ENCODE results near the gene HLA-DRA. TPM values are rescaled to one million over a fixed set of nuclear protein-coding genes. Genes with fewer than 3 reads are reported as not detected.

HLA-DRA gene
- polyA plus RNA-seq, 1 donor from 2014 or later, result not detected

GRCh38 chr6:32484614-32484998, 44.9 kb downstream of the HLA-DRA start:
- no peaks in the 10 kb centered on the region for H3F3A ChIP-seq (ENCODE audit: insufficient read depth, low read length, poor library complexity, severe bottlenecking)
- H3K79me2 ChIP-seq (replicated peaks; ENCODE audit: insufficient read depth, low read length), result no peaks in the 10 kb centered on the region
- no peak overlapping the region for H2AFZ ChIP-seq (ENCODE audit: low read depth, low read length)
- no peak overlapping the region for H3K4me3 ChIP-seq (ENCODE audit: low read length)
- no peaks in the 10 kb centered on the region for H3K27me3 ChIP-seq (ENCODE audit: insufficient read depth, low read depth, low read length)
- no peak for TF ChIP-seq CTCF (IDR thresholded peaks at IDR 0.05; ENCODE audit: poor library complexity, severe bottlenecking)
- TF ChIP-seq POLR2AphosphoS5 (IDR thresholded peaks at IDR 0.05), result no peak
- no peak for TF ChIP-seq SMC3 (conservative IDR thresholded peaks at IDR 0.05; ENCODE audit: poor library complexity)
- TF ChIP-seq, protein P1, sequence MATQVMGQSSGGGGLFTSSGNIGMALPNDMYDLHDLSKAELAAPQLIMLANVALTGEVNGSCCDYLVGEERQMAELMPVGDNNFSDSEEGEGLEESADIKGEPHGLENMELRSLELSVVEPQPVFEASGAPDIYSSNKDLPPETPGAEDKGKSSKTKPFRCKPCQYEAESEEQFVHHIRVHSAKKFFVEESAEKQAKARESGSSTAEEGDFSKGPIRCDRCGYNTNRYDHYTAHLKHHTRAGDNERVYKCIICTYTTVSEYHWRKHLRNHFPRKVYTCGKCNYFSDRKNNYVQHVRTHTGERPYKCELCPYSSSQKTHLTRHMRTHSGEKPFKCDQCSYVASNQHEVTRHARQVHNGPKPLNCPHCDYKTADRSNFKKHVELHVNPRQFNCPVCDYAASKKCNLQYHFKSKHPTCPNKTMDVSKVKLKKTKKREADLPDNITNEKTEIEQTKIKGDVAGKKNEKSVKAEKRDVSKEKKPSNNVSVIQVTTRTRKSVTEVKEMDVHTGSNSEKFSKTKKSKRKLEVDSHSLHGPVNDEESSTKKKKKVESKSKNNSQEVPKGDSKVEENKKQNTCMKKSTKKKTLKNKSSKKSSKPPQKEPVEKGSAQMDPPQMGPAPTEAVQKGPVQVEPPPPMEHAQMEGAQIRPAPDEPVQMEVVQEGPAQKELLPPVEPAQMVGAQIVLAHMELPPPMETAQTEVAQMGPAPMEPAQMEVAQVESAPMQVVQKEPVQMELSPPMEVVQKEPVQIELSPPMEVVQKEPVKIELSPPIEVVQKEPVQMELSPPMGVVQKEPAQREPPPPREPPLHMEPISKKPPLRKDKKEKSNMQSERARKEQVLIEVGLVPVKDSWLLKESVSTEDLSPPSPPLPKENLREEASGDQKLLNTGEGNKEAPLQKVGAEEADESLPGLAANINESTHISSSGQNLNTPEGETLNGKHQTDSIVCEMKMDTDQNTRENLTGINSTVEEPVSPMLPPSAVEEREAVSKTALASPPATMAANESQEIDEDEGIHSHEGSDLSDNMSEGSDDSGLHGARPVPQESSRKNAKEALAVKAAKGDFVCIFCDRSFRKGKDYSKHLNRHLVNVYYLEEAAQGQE (IDR thresholded peaks at IDR 0.05; ENCODE audit: borderline replicate concordance), result no peak
- no peak for TF ChIP-seq TAF1 (IDR thresholded peaks at IDR 0.05; ENCODE audit: low read depth)
- TF ChIP-seq EP300 (conservative IDR thresholded peaks at IDR 0.05; ENCODE audit: poor library complexity, severe bottlenecking), result no peak
- TF ChIP-seq RAD21 (conservative IDR thresholded peaks at IDR 0.05), result no peak
- TF ChIP-seq EZH2 (IDR thresholded peaks at IDR 0.05; ENCODE audit: borderline replicate concordance, insufficient read depth, low read length, poor library complexity, severe bottlenecking), result no peak
- TF ChIP-seq MXI1 (conservative IDR thresholded peaks at IDR 0.05; ENCODE audit: poor library complexity, severe bottlenecking), result no peak
- H4K20me1 ChIP-seq (ENCODE audit: insufficient read depth), result no peaks in the 10 kb centered on the region
- H3K4me2 ChIP-seq (ENCODE audit: low read length), result no peak overlapping the region
- no peak overlapping the region for H3K9ac ChIP-seq (ENCODE audit: low read length)
- H3K9me3 ChIP-seq (ENCODE audit: low read length), result no peaks in the 10 kb centered on the region
- H3K9me2 ChIP-seq (ENCODE audit: insufficient read depth, low read length), result no peaks in the 10 kb centered on the region
- H3K36me3 ChIP-seq (ENCODE audit: insufficient read depth, low read length), result no peaks in the 10 kb centered on the region
- H3K27ac ChIP-seq (ENCODE audit: low read length), result no peak overlapping the region

- no peaks in the 10 kb centered on the region for H3F3A ChIP-seq (ENCODE audit: insufficient read depth, low read length, poor library complexity, severe bottlenecking)
- no peak overlapping the region for H3K4me2 ChIP-seq (ENCODE audit: low read length)
- no peaks in the 10 kb centered on the region for H4K20me1 ChIP-seq (ENCODE audit: insufficient read depth)
- no peak overlapping the region for H3K9ac ChIP-seq (ENCODE audit: low read length)
- no peak overlapping the region for H3K27ac ChIP-seq (ENCODE audit: low read length)
- H3K36me3 ChIP-seq (ENCODE audit: insufficient read depth, low read length), result no peaks in the 10 kb centered on the region
- no peaks in the 10 kb centered on the region for H3K79me2 ChIP-seq (replicated peaks; ENCODE audit: insufficient read depth, low read length)
- no peak for TF ChIP-seq EP300 (conservative IDR thresholded peaks at IDR 0.05; ENCODE audit: poor library complexity, severe bottlenecking)
- no peak for TF ChIP-seq EZH2 (IDR thresholded peaks at IDR 0.05; ENCODE audit: borderline replicate concordance, insufficient read depth, low read length, poor library complexity, severe bottlenecking)
- TF ChIP-seq SMC3 (conservative IDR thresholded peaks at IDR 0.05; ENCODE audit: poor library complexity), result no peak
- TF ChIP-seq TAF1 (IDR thresholded peaks at IDR 0.05; ENCODE audit: low read depth), result no peak
- TF ChIP-seq, protein P1 (IDR thresholded peaks at IDR 0.05; ENCODE audit: borderline replicate concordance), result no peak
- no peak for TF ChIP-seq RAD21 (conservative IDR thresholded peaks at IDR 0.05)
- no peak for TF ChIP-seq CTCF (IDR thresholded peaks at IDR 0.05; ENCODE audit: poor library complexity, severe bottlenecking)
- TF ChIP-seq POLR2AphosphoS5 (IDR thresholded peaks at IDR 0.05), result no peak
- TF ChIP-seq MXI1 (conservative IDR thresholded peaks at IDR 0.05; ENCODE audit: poor library complexity, severe bottlenecking), result no peak
- no peaks in the 10 kb centered on the region for H3K9me2 ChIP-seq (ENCODE audit: insufficient read depth, low read length)
- H2AFZ ChIP-seq (ENCODE audit: low read depth, low read length), result no peak overlapping the region
- no peak overlapping the region for H3K4me3 ChIP-seq (ENCODE audit: low read length)
- no peaks in the 10 kb centered on the region for H3K9me3 ChIP-seq (ENCODE audit: low read length)
- H3K27me3 ChIP-seq (ENCODE audit: insufficient read depth, low read depth, low read length), result no peaks in the 10 kb centered on the region
Observed at GRCh38 chr6:32488083-32488482, 48.4 kb downstream of the HLA-DRA start.

Measured in neural cell (in vitro differentiated cells).